GM04504 (cell line): Measurements from ENCODE around the gene ATG7.

ENCODE experiments used
- DNase-seq: peaks from one replicate; pipeline ENCODE4 v3.0.0-alpha.2; 2012; ENCODE audit warnings: low read depth

ATG7 gene

GRCh38 chr3:11271986-11272904, at the start of gene ATG7:
TSS of gene ATG7 (plus strand) at chr3:11272397. CDS start at chr3:11298696, 26,299 bp downstream.
- DNase-seq: peak; percentile 91

- no peak for DNase-seq
Observed at GRCh38 chr3:11224010-11224409, 48.2 kb upstream of the ATG7 start.

GRCh38 chr3:11224870-11225229, 47.3 kb upstream of the ATG7 start:
- no peak for DNase-seq

- no peak for DNase-seq
Observed at GRCh38 chr3:11226042-11226370, 46.2 kb upstream of the ATG7 start.

GRCh38 chr3:11228041-11228440, 44.2 kb upstream of the ATG7 start:
- no peak for DNase-seq

DNA sequence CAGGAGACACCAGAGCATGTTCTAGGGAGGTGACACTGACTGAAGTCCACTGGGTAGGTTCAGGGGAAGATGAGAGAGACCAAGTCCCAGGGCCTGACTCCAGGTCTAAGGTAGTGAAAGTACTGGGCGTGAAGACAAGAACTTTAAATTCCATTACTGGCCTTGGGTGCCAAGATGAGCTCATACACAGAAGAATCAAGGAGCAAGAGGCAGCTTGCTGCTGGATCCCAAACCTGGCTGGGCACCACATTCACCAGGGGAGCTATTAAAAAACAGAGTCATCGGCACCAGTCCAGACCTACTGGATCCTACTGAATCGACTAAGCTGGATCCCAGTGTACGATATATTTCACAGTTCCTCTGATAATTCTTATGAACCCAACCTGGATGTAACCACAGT, 42.1 kb upstream of the ATG7 start:
- DNase-seq: no peak

- no peak for DNase-seq
Observed at GRCh38 chr3:11230832-11231231, 41.4 kb upstream of the ATG7 start.

GRCh38 chr3:11235385-11235784, 36.8 kb upstream of the ATG7 start:
- no peak for DNase-seq

GRCh38 chr3:11236588-11237461, 35.4 kb upstream of the ATG7 start:
- DNase-seq: no peak

- peak; percentile 72 for DNase-seq
Observed at GRCh38 chr3:11238060-11238459, 34.1 kb upstream of the ATG7 start.

DNA sequence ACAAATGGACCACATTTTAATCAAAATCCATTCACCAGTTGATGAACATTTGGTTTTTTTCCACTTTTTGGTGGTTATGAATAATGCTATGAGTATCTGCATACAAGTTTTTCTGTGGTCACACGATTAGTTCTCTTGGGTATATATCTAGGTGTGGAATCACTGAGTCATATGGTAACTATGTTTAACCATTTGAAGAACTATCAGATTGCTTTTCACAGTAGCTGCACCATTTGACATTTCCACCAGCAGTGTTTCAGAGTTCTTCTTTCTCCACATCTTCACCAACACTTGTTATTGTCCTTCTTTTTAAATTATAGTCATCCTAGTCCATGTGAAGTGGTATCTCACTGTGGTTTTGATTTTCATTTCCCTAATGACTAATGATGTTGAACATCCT, 33.3 kb upstream of the ATG7 start:
- DNase-seq: peak; percentile 65

GRCh38 chr3:11239796-11240195, 32.4 kb upstream of the ATG7 start:
- DNase-seq: no peak

DNA sequence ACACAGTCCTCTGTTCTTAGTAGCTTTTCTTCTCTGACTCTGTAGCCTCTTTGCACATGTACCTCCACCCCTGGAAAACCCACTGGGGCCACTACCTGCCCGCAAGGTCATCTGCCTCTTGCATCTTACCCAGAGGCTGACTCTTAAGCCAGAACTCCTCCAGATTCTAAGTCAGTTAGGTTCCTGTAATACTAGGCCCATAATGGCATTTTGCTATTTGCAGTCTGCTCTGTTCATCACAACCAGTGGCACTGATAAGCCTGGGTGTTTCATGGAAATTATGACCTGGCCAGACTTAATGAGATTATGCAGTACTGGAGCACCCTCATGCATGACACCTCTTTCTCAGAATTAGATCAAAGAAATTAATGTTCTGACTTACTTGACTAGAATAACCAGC, 31.7 kb upstream of the ATG7 start:
- DNase-seq: no peak

DNA sequence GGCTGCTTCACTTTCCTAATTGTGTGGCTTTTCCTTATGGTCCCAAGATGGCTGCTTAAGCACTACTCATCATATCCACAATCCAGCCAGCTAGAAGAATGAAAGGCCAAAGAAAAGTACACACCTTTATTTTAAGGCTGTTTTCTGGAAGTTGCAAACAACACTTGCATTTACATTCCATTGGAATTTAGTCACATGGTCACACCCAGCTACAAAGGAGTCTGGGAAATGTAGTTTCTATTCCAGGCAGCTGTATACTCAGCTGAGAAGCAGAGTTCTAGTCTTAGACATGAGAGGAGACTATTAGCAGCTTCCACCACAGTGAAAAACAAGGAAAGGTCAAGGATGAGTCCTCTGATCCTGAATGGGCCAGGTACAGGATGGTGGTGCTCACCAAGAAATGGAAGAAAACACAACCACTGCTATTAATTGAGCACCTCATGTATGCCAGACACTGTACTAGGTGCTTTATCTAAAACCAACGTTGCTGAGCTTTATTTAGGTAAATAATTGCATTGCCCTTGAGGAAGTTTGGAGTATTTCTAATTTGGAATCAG, 28.0 kb upstream of the ATG7 start:
- no peak for DNase-seq

DNA sequence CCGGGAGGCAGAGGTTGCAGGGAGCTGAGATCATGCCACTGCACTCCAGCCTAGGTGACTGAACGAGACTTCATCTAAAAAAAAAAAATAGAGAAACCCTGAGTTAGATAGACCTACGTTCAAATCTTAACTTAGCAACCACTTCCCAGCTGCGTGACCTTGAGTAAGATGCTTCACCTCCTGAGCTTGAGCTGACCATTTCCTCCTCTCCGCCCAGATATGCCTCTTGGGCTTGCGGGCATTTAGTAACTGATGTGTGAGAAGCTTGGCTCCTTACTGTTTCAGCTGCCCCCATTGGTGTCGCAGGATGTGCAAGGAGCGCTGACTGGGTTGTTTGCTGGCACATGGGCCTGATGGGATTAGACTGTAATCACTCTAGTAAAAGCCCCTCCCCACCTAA, 26.9 kb upstream of the ATG7 start:
- no peak for DNase-seq

GRCh38 chr3:11245827-11246662, 26.2 kb upstream of the ATG7 start:
- no peak for DNase-seq

DNA sequence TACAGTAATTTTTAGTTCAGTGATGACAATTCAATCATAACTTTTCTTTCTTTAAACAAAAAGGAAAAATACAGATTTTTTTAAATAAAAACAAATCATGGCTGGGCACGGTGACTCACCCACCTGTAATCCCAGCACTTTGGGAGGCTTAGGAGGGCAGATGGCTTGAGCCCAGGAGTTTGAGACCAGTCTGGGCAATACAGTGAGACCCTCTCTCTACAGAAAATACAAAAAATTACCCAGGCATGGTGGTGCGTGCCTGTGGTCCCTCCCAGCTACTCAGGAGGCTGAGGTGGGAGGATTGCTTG, 25.6 kb upstream of the ATG7 start:
- no peak for DNase-seq

- DNase-seq: no peak
Observed at GRCh38 chr3:11247362-11247761, 24.8 kb upstream of the ATG7 start.

GRCh38 chr3:11248596-11248995, 23.6 kb upstream of the ATG7 start:
- DNase-seq: no peak

DNA sequence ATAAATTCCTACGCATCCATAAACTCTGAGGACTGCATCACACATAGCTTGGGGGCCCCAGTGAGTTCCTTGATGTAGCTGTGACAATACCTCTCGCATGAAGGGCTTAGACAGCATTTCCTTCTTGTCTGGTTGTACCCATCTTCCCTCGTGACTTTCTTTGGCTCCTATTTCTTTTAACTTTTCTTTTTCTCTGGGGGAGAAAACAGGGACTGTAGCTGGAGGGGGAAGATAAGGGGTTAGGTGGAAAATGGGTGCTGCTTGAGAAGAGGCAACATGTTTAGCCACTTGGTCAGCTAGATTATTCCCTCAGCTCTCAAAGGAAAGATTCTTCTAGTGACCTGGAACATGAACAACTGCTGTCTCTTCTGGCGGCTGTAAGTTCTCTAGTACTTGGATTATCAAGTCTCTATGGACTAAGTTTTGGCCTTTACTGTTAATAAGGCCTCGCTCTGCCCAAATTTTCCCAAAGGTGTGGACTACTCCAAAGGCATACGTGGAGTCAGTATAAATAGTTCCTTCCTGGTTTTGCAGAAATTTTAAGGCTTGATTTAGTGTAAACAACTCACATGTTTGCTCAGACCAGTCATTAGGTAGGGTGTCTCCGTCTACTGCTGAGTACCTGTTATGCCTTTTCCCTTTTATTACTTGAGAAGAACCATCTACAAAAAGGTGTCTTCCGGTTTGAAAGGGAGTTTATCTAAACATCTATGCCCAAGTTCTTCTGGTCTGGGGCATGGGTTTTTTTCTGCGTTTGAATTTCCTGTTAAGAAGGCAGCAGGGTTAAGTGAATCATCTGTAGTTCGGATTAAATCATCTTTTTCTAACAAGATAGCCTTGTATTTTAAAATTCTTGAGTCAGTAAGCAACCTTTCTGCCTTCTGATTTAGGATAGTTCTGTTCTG, 21.0 kb upstream of the ATG7 start:
- no peak for DNase-seq

DNA sequence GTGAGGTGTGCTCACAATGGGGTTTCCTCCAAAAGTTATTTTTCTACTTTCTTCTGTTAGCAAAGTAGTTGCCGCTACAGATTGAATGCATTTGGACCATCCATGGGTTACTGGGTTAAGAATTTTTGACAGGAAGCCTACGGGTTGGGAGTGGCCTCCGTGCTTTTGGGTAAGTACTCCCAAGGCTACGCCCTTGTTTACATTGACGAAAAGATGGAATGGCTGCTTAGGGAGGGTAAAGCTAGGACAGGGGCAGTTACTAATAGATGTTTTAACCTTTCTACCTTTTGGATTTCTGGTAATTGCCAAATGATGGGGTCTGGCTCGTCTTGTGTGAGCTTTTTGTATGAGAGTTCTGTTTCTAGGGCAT, 20.4 kb upstream of the ATG7 start:
- DNase-seq: no peak
